ENCODE data around the gene TASP1.
"Not testable (repeated sequence)": the region's sequence is repeated elsewhere in the genome, so short reads cannot be mapped to it uniquely, and the experiment has no call there.

The TASP1 gene

DNA sequence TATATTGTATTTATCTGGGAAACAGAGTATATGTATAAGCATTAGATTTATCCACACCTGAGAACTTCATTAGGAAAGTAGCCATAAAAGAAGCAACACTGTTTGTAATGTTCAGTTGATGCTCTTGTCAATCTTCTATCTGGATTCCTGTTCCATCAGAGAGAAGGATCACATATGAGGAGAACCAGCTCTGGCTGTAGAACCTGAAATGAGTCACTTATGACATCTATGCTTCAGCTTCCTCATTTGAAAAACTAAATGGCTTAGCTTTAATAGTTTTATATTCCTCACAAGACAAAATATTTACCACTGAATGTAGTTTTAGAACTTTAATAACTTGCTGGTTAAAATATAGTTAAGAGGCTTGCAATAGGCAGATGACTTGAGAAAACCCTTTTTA, 144.7 kb downstream of the TASP1 start:
- no peak for DNase-seq (ENCODE audit: low read depth in 2 of 2)

DNA sequence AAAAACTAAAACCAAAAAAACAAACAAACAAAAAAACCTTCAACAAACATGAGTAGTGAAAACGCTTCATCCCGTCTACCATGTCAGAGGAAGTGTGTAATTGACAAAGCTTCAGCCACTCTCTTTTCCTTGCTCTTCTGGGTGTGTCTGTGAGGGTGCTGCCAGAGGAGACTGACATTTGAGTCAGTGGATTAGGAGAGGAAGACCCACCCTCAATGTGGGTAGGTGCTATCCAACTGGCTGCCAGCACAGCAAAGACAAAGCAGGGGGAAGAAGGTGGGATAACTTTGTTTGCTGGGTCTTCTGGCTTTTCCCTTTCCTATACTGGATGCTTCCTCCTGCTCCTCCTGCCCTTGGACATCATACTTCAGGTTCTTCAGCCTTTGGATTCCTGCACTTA, 145.6 kb downstream of the TASP1 start:
- DNase-seq (ENCODE audit: low read depth in 2 of 2), result no peak

DNA sequence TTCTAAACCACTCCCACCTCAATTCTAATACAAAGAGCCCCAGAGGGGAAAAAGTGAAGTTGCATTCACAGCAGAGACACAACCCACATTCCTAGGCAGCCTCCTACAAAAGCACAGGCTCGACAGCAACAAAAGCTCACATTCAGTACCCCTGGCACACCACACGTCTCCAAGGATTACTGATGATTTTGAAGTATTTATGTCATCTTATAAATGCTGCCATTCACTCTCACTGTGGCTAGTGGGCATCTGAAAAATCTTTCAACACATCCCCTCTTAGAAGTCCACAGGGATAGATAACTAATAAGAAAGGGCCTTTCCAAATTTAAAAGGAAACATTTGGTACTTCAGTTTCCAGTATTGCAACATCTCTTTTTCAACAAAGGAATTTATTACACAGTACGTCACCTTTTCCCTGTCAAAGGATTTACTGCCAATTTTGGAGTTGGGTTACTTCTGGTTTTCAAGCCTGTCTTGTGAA, 146.7 kb downstream of the TASP1 start:
- DNase-seq (ENCODE audit: low read depth in 2 of 2), result peak; percentile 80

DNA sequence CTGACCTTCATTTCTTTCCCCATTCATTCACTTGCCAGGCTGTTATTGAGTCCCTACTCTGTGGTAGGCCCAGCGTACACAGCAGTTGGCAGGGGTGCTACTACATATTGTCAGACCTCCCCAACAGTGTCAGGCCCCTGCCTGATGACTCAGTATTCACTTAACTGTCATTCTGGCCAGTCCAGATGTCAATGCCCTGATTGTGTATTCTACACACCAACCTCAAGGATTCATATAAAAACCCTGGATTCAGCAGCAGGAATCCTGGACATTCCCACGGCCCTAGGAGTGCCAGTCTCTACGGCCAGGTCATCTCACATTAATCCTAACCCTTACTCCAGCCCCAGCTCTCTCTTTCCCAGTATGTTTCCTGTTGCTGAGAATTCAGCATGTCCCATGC, 151.5 kb downstream of the TASP1 start:
- DNase-seq (ENCODE audit: low read depth in 2 of 2), result no peak

DNA sequence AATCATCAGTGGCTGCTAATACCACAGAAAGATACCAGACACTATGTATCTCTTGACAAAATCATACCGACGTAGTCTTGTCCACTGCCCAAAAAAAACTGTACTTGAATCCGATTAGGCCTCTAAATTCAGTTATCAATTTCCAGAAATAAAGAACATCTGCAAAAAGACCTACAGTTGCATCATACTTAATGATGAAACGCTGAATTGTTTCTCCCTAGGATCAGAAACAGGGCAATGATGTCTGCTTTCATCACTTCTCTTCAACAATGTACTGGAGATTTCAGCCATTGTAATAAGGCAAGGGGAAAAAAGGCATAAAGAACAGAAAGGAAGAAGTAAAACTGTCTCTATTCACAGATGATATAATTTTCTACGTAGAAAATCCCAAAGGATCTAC, 152.0 kb downstream of the TASP1 start:
- no peak for DNase-seq (ENCODE audit: low read depth in 2 of 2)

DNA sequence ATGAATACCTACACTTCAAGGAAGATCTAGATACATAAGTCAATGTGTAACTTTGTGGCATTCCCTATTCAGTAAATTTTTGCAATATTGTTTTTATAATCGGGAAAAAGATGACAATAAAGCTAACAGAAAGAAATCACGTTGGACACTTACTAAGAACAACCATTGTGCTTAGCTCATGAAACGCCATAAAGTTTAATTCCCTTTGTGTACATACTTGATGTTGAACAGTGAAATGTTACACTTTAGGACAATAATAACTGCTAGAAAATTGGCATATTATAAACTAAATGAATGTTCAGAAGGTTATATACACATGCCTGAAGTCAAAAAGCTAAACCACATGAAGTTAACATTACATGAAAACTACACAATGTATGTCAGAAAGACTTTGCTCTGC, 153.2 kb downstream of the TASP1 start:
- DNase-seq (ENCODE audit: low read depth in 2 of 2), result no peak

DNA sequence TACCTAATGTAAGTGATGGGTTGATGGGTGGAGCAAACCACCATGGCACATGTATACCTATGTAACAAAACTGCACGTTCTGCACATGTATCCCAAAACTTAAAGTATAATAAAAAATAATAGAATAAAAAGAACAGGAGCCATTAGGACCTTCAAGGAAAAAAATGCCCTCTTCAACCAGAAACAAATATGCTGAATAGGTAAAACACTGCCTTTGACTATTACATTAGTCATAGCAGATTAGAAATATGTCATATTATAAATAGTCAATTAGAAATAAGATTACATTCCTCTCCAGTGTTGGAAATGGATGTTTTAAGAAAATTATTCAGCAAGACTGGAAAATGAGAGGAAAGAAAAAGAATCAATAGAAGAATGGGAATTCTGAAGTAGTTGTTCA, 153.7 kb downstream of the TASP1 start:
- not testable (repeated sequence) for DNase-seq (ENCODE audit: low read depth in 2 of 2)

DNA sequence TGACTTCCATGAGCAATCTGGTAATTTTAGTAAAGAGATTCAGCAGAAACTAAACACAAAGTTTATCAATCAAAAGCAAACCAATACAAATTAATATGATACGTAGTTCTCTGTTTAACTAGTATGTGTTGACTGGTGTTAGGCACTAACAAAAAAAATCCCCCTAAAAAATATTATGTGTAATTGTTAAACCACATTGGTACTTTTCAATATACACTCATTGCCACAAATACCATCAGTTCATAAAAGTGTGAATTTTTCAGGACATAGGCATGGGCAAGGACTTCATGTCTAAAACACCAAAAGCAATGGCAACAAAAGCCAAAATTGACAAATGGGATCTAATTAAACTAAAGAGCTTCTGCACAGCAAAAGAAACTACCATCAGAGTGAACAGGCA, 155.3 kb downstream of the TASP1 start:
- DNase-seq (ENCODE audit: low read depth in 2 of 2), result not testable (repeated sequence)

DNA sequence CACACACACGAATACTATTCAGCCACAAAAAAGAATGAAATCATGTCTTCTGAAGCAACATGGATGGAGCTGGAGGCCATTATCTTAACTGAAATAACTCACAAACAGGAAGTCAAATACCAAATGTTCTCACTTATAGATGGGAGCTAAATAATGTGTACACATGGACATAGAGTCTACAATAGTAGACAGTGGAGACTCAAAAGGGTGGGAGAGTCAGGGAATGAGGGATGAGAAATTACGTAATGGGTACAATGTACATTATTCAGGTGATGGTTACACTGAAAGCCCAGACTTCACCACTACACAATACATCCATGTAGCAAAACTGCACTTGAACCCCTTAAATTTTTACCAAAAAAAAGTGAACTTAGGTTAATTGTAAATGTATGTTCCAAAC, 160.4 kb downstream of the TASP1 start:
- DNase-seq (ENCODE audit: low read depth in 2 of 2), result no peak

DNA sequence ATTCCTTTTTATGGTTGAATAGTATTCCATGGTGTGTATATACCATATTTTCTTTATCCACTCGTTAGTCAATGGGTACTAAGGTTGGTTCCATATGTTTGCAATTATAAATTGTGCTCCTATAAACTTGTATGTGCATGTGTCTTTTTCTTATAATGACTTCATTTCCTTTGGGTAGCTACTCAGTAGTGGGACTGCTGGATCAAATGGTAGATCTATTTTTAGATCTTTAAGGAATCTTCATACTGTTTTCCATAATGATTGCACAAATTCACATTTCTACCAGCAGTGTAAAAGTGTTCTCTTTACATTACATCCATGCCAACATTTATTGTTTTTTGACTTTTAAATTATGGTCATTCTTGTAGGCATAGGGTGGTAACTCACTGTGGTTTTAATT, 164.3 kb downstream of the TASP1 start:
- DNase-seq (ENCODE audit: low read depth in 2 of 2), result no peak

DNA sequence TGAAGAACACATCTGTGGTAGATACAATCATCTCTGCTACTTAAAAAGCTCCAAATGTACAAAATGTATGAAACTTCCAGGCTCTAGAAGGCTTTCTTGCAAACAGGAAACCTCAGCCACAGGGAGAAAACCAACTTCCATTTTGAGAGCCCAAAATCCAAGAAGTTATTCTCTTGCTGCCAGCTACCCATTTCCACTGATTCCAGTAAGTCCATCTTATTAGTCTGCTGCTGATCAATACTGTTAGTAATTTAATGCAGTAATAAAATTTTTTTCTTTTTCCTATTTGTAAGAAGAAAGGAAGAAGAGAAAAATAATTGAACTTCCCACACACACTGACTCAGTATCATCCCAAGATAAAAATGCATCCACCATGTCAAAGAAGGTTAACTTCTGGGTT, 169.5 kb downstream of the TASP1 start:
- no peak for DNase-seq (ENCODE audit: low read depth in 2 of 2)

DNA sequence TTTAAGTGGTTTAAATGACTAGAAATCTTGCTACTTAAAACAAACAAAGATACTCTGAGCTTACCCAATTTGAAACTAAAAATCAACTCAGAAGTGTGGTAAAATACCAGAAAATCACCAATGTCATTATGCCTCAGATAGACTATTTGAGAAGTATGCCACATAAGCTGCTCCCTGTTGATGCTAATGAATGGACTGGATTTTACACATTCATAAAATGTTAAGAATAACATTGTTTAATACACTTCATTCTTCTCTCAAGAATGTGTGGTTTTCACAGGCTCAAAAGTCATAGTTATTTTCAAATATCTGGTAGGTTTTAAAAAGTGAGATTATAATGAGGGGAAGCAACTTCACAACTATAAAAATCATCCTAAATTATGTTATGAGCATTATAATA, 170.6 kb downstream of the TASP1 start:
- no peak for DNase-seq (ENCODE audit: low read depth in 2 of 2)

DNA sequence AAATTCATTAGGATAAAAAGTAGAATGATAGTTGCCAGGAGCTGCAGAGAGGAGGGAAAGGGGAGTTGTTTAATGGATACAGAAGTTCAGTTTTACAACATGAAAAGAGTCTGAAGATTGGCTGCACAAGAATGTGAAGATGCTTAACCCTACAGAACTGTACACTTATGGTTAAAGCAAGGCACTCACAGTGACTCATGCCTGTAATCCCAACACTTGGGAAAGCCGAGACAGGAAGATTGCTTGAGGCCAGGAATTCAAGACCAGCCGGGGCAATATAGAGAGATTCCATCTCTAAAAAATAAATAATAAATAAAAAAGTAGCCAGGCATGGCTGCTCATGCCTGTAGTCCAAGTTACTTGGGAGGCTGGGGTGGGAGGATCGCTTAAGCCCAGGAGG, 174.0 kb downstream of the TASP1 start:
- DNase-seq (ENCODE audit: low read depth in 2 of 2), result no peak

DNA sequence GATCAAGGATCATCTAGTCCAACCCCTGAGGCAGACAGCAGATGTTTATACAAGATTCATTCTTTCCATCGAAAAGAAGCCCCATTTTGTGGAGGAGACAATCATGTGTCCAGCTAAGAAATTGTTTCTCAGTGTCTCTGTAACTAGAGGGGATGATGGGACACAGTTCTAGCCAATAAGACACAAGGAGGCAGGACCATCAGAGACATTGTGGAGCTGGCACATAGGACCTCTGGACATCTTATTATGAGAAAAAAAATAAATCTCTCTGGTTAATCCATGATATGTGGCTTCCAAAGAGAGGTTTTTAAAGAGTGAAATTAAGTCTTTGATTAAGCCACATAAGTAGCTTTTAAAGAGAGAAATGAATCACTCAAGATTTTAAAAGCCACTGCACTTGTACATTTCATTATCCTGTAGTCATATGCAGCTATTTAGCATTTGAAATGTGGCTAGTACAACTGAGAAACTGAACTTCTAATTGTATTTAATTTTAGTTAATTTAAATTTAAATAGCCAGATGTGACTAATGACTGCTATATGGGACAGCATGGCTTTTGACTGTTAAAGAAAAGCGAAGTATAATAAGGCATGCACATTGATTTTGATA, 176.8 kb downstream of the TASP1 start:
- no peak for DNase-seq (ENCODE audit: low read depth in 2 of 2)

DNA sequence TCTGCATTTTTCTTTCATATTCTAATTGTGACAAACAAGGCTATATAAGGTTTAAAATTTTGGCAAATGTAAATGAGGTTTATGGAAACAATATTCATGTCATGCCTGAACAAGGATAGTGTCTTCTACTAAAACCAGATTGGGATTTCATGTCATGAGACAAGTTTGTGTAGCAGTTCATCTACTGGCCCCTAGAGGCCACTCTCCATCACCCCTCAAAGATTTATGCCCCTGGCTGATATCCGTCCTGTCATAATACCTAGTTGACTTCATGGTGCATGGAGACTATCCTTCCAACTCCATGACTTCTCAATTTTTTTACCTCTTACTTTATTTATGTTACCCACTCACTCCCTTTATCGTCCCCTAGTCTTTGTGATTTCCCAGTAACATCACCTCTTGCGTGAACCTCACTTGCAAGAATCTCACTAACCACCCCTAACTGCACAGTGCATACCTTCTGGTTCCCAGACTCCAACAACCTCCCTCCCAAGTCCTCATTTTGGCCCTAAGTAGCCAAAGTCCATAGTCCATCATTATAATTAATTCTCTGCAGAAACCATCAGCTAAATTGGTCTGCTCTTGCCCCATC, 179.8 kb downstream of the TASP1 start:
- no peak for DNase-seq (ENCODE audit: low read depth in 2 of 2)

DNA sequence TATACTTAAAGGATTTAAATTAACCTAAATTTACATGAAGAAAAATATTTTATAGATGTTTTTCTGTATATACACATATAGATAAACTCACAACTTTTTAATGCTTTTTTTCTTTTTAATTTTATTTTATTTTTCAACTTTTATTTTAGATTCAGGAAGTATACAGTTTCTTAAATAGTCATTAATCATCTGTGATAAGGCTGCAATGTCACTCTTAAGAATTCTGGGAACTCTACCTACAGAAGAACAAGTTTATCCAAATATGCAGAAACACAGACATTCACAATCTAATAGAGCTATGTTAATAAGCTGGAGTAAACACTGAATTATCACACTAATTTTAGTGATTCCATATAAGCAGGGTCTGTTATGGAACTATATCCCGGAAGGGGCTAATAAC, 181.2 kb downstream of the TASP1 start:
- DNase-seq (ENCODE audit: low read depth in 2 of 2), result no peak

DNA sequence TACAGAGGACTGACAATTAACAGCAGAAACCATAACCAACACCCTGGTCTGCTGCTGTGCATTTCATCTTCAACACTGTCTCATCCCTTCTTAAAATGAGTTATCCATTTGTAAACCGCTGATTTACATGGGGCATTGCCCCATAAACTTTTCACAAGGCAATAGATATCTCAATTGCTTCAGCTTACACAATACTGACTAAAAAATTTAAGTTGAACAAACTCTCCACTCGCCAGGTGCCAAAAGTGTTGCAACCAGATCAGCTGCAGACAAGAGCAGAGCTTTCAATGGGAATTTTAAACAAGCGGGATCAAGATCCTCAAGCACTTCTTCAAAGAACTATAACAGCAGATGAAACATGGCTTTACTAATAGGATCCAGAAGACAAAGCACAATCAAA, 183.0 kb downstream of the TASP1 start:
- DNase-seq (ENCODE audit: low read depth in 2 of 2), result no peak

DNA sequence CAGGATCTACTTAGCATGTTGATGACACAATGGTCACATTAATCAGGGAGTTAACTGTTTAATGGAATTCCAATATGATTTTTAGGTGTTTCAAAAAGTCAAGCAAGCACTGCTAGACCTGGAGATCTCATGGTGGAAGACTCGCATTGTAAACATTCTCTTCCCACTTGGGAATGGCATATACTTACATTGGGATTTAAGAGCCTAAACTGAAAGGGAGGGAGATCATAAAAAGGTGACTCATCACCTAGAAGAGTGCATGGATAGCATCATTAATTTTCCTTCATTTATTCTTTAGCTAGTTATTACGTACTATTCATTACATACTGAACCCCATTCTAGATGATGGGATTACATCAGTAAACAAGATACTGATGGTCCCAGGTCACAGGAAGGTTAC, 185.4 kb downstream of the TASP1 start:
- DNase-seq (ENCODE audit: low read depth in 2 of 2), result no peak

DNA sequence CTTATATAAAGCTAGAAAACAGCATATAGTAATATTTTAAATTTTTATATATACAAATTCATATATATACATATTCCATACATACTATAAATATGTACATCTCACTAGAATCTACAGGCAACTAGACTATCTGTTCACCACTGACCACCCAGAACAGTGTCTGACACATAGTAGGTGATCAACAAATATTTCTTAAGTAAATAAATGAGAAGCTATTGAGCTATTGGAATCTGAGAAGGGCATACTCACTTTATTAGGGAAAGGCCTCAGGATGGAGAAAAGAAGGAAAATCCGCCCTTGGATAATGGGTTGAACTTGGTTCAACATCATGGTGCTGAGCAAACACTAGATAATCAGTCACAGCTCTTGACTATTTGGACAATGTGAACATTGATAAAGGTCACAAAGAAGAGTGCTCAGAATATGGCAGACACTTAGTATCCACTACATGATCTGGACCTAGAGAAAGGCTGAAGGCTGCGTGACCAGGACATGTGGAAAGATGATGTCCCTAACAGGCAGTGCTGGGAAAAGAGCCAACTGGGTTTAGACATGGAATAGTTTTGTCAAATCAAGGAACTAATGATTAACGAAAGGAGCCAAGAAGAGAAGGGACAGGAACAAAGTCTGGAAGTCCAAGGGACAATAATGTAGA, 186.1 kb downstream of the TASP1 start:
- DNase-seq (ENCODE audit: low read depth in 2 of 2), result no peak

DNA sequence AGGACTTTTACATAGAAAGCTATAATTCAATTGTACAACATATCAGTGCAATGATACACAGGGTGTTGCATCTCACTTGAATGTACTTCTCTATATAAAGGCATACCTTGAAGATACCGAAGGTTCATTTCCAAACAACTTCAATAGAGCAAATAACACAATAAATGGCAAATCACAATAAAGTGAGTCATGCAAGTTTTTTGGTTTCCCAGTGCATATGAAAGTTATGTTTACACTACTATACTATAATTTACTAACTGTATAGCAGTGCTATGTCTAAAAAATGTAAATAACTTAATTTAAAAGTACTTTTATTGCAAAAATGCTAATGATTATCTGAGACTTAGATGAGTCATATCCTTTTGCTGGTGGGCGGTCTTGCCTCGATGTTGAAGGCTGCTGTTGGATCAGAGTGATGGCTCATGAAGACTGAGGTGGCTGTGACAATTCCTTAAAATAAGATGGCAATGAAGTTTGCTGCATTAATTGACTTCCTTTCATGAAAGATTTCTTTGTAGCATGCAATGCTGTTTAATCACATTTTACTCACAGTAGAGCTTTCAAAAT, 188.8 kb downstream of the TASP1 start:
- no peak for DNase-seq (ENCODE audit: low read depth in 2 of 2)

DNA sequence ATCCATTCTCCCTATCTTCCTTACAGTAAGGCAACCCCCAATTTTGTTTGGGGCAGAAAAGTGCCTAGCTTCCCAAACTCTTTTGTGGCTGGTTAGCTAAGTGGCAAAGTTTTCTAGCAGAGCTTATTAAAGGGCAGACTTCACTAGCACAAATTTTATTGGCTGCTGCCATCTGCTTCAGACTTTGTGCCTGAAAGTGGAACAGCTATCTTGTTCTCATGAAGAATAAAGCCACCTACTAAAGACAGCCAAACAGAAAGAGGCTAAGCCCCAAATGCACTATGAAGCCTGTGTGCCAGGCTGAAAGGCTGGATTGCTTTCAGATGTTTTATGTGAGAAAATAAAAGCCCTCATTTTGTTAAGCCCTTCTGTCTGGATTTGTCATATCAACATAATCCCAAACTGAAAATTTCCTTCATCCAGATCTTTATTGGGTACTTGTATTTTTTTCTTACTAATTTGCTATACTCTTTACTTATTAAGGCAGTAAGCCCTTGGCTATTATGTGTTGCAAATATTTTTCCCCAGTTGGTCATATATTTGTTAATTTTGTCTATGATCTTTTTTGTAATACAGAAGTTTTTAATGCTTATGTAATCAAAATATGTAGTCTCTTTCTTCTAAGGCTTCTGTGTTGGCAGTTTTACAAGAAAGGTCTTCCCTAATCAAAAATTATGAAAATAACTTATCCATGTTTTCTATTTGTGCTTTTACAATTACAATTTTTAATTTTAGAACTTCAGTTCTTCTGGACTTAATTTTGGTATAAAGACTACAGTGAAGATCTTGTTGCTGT, 191.1 kb downstream of the TASP1 start:
- no peak for DNase-seq (ENCODE audit: low read depth in 2 of 2)

DNA sequence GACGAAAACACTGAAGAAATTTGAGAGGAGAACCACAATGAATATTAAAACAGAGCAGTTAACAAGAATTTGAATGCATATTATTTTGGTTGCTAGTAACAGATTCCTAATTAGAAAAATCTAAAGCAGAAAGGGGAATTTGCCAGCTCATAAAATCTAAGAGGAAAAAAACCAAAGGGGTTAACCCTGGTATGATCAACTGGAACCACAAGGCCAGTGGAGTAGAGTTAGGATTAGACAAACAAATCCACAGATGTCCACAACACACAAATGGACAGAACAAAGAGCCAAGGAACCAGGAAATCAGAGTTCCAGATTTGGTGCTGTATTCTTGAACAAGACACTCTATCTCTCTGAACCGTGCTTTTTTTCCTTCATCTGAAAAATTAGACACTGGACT, 195.0 kb downstream of the TASP1 start:
- no peak for DNase-seq (ENCODE audit: low read depth in 2 of 2)

Measured in fibroblast of skin of left quadriceps (primary cell).